Heart left ventricle (tissue), 13 donors: ENCODE measurements around the gene SRPK2.

Experiments used
- POLR2A ChIP-seq, 2 donors: fragments of 450-650 bp; IDR thresholded peaks; one replicate each; pipeline ENCODE4 v1.6.1; 2017; ENCODE audit warnings: antibody characterized with exemption in 2 of 2, mild to moderate bottlenecking in 2 of 2, moderate library complexity in 2 of 2
- TF ChIP-seq, protein P1 (sequence below), 12 donors: fragments of 200-600 bp; sonication (generic) in 4 of 12; IDR thresholded peaks; one replicate each; pipeline versions ENCODE4 v1.5.0 to v1.8.0; 2018 to 2022; ENCODE audit warnings: antibody characterized with exemption in 12 of 12, mild to moderate bottlenecking in 5 of 12
- donor health status: ischemic (EF 13 %, LVEDD 7.1; RV severe dilation, severe dysfunction).
- donor health status: DM: no; HTN: yes; CAD: no.
- donor health status: DM: no; HTN: no; CAD: no.
- donor health status: ischemic (EF 25% LVEDD 6.9; RV normal size, moderate dysfunction).
- donor health status: ischemic (EF 25% LVEDD 5.7; RV mildly dilated, moderate dysfunction).
- donor health status: ischemic (EF 35%, LVEDD 5.7; RV mildly dilated, moderate dysfunction).
- donor health status: nonischemic (EF 11% LVEDD 7.7; RV severe dilation, severe dysfunction).
- donor health status: DM: yes; HTN: yes; CAD: no.
- donor health status: PGD.
- donor health status: ischemic (EF 29% LVEDD 5.4; RV normal size, mild dysfunction).
- donor health status: nonischemic (EF 23%, LVEDD 6.1; RV moderate dilation, normal function).

DNA sequence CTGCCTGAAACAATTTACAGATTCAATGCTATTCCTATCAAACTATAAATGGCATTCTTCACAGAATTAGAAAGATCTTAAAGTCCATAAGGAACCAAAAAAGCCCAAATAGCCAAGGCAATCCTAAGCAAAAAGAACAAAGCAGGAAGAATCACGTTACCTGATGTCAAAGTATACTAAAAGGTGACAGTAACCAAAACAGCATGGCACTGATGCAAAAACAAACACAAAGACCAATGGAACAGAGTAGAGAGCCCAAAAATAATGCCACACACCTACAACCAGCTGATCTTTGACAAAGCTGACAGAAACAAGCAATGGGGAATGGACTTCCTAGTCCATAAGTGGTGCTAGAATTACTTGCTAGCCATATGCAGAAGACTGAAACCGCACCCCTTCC lies 208.7 kb downstream of the SRPK2 start:
- TF ChIP-seq, protein P1, sequence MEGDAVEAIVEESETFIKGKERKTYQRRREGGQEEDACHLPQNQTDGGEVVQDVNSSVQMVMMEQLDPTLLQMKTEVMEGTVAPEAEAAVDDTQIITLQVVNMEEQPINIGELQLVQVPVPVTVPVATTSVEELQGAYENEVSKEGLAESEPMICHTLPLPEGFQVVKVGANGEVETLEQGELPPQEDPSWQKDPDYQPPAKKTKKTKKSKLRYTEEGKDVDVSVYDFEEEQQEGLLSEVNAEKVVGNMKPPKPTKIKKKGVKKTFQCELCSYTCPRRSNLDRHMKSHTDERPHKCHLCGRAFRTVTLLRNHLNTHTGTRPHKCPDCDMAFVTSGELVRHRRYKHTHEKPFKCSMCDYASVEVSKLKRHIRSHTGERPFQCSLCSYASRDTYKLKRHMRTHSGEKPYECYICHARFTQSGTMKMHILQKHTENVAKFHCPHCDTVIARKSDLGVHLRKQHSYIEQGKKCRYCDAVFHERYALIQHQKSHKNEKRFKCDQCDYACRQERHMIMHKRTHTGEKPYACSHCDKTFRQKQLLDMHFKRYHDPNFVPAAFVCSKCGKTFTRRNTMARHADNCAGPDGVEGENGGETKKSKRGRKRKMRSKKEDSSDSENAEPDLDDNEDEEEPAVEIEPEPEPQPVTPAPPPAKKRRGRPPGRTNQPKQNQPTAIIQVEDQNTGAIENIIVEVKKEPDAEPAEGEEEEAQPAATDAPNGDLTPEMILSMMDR (IDR thresholded peaks at IDR 0.05), result no peak
- no peak for TF ChIP-seq POLR2A (IDR thresholded peaks at IDR 0.05)
